Adrenal gland (tissue), 5 donors: ENCODE measurements around the gene CCDC102A.

Experiments used
- POLR2A ChIP-seq, 2 donors: fragments of 450-650 bp; IDR thresholded peaks; one replicate each; pipeline ENCODE4 v1.6.1; 2017; ENCODE audit warnings: antibody characterized with exemption in 2 of 2, mild to moderate bottlenecking in 2 of 2, moderate library complexity in 1 of 2
- TF ChIP-seq, protein P1 (sequence below), 6 experiments: fragments of 450-650 bp in 4 of 6; fragments of 200-600 bp in 2 of 6; sonication (generic) in 1 of 6; IDR thresholded peaks; 1 replicate in 5 of 6; 2 replicates in 1 of 6; pipeline versions ENCODE4 v1.5.1 to v1.8.0; 2016 to 2021; ENCODE audit warnings: antibody characterized with exemption in 6 of 6, mild to moderate bottlenecking in 2 of 6, moderate library complexity in 1 of 6
- donor health status: DM: no; HTN: no; CAD: no.

- TF ChIP-seq, protein P1, sequence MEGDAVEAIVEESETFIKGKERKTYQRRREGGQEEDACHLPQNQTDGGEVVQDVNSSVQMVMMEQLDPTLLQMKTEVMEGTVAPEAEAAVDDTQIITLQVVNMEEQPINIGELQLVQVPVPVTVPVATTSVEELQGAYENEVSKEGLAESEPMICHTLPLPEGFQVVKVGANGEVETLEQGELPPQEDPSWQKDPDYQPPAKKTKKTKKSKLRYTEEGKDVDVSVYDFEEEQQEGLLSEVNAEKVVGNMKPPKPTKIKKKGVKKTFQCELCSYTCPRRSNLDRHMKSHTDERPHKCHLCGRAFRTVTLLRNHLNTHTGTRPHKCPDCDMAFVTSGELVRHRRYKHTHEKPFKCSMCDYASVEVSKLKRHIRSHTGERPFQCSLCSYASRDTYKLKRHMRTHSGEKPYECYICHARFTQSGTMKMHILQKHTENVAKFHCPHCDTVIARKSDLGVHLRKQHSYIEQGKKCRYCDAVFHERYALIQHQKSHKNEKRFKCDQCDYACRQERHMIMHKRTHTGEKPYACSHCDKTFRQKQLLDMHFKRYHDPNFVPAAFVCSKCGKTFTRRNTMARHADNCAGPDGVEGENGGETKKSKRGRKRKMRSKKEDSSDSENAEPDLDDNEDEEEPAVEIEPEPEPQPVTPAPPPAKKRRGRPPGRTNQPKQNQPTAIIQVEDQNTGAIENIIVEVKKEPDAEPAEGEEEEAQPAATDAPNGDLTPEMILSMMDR (IDR thresholded peaks at IDR 0.05) = no peak
- TF ChIP-seq POLR2A (IDR thresholded peaks at IDR 0.05) = no peak
Observed at GRCh38 chr16:57556941-57557541, 20.7 kb upstream of the CCDC102A start.
